NCI-H2227 treated with DMSO at 0.1 percent for 48 hours (cell line): ENCODE results near the gene DHX57.

ENCODE experiments used
- DNase-seq: peaks from one replicate; lab custom pipeline; 2025; lab: John Stamatoyannopoulos, UW

Gene DHX57, protein sequence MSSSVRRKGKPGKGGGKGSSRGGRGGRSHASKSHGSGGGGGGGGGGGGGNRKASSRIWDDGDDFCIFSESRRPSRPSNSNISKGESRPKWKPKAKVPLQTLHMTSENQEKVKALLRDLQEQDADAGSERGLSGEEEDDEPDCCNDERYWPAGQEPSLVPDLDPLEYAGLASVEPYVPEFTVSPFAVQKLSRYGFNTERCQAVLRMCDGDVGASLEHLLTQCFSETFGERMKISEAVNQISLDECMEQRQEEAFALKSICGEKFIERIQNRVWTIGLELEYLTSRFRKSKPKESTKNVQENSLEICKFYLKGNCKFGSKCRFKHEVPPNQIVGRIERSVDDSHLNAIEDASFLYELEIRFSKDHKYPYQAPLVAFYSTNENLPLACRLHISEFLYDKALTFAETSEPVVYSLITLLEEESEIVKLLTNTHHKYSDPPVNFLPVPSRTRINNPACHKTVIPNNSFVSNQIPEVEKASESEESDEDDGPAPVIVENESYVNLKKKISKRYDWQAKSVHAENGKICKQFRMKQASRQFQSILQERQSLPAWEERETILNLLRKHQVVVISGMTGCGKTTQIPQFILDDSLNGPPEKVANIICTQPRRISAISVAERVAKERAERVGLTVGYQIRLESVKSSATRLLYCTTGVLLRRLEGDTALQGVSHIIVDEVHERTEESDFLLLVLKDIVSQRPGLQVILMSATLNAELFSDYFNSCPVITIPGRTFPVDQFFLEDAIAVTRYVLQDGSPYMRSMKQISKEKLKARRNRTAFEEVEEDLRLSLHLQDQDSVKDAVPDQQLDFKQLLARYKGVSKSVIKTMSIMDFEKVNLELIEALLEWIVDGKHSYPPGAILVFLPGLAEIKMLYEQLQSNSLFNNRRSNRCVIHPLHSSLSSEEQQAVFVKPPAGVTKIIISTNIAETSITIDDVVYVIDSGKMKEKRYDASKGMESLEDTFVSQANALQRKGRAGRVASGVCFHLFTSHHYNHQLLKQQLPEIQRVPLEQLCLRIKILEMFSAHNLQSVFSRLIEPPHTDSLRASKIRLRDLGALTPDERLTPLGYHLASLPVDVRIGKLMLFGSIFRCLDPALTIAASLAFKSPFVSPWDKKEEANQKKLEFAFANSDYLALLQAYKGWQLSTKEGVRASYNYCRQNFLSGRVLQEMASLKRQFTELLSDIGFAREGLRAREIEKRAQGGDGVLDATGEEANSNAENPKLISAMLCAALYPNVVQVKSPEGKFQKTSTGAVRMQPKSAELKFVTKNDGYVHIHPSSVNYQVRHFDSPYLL (N-terminal part only)

GRCh38 chr2:38875576-38876367, at the start of gene DHX57, which contains the start of gene MORN2:
DHX57 (minus strand) TSS chr2:38875934; CDS start chr2:38868405, 7,529 bp downstream.
MORN2 (plus strand) TSS chr2:38875976.
- peak; percentile 85 for DNase-seq

DNA sequence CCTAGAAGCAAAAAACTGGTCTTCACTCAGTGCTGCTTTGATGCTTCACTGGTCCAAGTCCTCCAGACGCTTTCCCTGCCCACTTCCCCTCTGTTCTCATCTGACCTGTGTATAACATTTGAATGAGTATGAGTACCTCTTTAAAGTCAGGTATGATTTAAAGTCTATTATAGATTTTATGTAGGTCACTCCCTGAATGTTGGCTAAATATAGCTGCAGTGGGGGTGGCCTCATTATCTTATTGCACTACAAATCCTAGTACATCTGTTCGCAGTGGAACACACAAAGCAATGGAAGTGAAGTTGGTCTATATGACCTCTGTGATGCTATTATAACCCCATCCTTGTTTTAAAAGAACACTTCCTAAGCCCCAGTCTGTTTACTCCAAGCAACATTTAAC, 47.2 kb upstream of the DHX57 start:
- no peak for DNase-seq

DNA sequence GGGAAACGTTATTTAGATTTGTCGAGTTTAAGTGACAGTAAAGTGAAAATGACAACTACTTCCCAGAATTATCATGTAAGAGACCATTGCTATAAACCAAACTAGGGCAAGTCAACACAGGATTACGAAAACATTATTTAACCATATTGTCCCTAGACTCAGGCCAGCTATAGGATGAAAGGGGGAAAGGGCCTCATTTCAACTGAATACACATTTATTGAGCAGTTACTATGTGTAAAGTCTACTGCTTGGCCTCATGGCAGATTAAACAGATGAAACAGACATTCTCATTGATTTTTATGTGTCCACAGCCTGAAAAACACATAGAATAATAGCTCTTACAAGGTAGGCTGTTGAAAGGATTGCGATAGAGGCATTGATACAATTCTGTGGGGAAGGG, 46.7 kb upstream of the DHX57 start:
- no peak for DNase-seq

DNA sequence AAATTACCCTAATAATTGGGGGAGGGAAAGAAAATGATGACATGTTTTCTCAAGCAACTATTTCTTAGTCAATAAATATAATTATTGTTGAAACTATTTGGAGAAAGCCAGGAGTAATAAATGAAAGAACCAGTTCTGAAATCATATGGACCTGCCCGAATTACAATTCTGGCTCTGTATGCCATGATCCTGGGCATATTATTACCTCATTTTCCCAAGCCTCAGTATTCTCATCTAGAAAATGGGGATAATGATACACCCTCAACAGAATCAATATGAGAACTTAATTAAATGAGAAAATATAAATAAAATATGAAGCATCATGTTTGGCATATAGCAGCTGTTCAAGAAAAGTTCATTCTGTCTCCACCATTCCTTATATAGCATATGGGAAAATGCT, 36.9 kb upstream of the DHX57 start:
- no peak for DNase-seq

- no peak for DNase-seq
These were observed 35.5 kb upstream of the DHX57 start for GRCh38 chr2:38911191-38911590.

DNA sequence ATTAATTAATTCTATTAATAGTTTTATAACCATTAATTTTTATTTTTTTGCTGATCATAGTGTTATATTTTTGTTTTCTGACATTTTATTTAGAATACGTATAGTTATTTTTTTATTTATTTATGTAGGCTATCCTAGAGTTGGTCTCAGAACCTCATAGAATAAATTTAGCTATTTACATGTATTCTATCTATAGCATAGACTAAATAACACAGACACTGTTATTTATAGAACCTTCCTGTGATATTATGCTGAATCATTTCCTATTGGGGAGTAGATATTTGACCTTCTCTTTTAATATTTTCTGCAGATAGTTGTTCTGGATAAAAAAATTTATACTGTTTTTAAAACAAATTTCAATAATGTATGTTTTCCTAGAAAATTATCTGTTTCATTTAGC, 34.1 kb upstream of the DHX57 start:
- no peak for DNase-seq

GRCh38 chr2:38907743-38908562, 32.2 kb upstream of the DHX57 start:
- DNase-seq: no peak

DNA sequence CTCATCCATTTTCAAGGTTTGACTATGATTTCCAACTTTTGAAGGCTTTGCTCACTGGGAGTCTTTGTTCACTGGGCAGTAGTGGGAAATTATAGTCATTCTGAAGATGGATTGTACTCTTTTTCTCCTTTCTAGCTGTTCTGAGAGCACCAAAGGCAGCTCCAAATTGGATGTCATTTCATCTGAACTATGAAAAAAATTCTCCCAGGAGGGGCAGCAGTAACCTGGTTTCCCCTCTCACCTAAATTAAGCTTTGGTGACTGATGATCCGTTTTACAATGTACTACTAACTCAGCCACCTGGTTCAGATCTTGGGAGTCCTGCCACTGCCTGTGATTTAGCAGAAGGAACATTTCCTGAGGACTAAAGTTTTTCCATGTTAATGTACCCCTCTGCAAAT, 31.5 kb upstream of the DHX57 start:
- peak; percentile 9 for DNase-seq

DNA sequence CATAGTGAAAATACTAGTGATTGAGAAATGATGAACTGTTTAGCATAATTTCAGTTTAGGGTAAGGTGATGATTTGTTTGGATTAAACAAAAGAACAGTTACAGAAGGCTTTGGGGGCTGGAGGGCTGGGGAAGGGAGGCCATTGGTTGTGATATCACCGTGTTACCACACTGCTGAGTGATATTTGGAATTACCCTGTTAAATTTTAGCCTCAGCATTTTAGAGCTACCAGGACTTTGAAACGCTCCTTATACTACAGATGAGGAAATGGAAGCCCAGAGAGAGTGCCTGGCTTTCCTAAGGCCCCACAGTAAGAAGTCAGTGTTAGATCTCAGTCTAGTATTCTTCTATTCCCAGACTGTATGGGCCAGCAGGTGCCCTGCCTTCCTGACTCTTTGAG, 29.5 kb upstream of the DHX57 start:
- no peak for DNase-seq

DNA sequence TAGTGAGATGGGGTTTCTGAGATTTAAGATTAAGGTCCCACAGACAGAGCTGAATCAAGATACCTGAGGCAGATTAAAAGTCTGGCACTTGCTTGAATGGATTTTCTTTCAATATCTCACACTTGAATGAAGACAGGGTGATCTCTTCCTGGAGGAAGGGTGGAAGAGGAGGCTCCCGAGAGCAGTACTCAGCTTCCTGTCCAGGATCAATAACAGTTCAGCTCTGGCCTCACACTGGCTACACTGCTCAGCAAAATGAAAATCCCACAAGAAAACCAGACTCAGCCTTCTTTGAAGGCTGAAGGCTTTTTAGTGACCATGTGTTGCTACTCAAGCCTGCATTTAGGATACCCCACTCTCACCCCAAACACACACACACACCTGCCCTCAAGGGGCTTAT, 25.0 kb upstream of the DHX57 start:
- DNase-seq: no peak

GRCh38 chr2:38898256-38898655, 22.5 kb upstream of the DHX57 start:
- DNase-seq: no peak

DNA sequence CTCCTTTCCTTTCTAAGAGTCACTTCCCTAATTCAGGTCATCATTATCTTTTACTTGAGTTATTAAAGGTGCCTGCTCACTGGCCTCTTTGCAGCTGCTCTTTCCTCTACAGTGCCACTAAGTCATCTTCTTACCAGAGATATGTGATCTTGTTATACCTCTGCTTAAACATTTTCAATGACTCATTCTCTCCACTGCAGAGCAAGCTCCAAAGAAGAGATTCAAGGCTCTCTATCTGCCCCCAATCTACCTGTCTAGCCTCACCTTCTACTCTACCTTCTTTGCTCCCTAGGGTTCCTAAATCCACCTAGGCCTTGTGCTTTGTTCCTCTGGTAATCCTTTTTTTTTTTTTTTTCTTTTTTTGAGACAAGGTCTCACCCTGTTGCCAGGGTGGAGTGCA, 17.1 kb upstream of the DHX57 start:
- no peak for DNase-seq

DNA sequence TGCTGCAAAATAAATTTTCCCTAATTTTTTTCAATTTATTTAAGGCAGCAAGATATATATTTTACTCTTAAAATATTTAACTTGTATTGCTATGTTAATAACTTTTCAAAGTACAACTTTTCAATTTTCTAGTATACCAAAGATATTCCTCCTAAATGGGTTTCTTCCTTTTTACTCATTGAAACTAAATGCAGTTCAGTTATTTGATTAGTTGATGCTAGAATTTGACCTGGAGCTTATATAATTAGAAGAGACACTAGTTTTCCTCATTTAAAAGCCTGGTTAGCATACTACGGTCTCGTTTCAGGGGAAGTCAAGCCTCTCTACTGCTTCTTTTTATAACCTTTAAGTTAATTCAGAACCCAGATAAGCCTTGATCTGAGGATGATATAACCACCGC, 13.8 kb upstream of the DHX57 start, which contains the start of gene ARHGEF33:
ARHGEF33 (plus strand) TSS at position 301 of the 400 bp plus-strand sequence. CDS start 29,573 bp downstream, outside the sequence.
- no peak for DNase-seq

DNA sequence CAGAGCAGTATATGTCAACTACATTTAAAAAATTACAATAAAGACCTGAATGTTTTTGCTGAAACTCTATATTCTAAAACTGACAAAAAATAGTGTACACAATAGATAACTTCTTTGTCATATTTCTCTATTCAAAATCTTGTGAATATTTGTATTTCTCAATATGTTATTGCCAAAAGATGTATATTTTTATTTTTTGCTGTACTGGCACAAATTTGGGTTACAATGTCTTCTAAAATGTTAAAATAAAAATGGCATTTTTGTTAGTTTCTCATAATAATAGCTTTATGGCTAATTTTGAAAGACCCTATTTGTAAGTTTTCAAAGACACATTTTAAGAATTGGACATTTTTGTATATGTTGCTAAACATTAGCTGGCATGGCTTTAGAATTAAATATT, 13.3 kb upstream of the DHX57 start:
- DNase-seq: no peak

- no peak for DNase-seq
These were observed 12.3 kb upstream of the DHX57 start for GRCh38 chr2:38887902-38888554.

DNA sequence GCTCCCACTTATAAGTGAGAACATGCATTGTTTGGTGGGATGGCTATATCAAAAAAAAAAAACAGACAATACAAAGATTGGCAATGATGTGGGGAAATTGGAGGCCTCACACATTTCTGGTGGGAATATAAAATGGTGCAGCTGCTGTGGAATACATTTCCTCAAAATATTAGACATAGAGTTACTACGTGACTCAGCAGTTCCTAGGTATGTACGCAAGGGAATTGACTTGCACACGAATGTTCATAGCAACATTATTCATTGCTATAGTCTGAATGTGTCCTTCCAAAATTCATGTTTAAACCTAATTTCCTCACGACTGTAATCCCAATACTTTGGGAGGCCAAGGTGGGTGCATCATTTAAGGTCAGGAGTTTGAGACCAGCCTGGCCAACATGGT, 11.6 kb upstream of the DHX57 start:
- DNase-seq: no peak

GRCh38 chr2:38886063-38886462, 10.3 kb upstream of the DHX57 start:
- DNase-seq: no peak

DNA sequence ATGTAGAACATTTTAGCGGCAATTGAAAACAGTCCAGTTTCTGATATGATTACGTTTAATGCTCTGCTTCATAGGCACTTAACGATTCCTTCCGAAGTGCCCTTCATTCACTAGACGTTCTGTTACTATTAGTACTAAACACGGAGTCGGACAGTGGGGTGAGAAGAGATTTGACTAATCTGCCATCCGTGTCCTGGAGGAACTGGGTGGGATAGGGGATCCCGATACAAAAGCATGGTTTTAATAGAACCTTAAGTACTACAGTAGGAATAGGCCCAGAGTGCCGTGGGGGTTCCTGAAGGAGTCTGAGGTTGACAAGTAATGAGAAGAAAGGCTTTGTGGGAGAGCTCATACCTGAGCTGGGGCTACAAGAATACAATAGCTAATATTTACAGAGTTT, 673 bp upstream of the DHX57 start:
- DNase-seq: no peak

DNA sequence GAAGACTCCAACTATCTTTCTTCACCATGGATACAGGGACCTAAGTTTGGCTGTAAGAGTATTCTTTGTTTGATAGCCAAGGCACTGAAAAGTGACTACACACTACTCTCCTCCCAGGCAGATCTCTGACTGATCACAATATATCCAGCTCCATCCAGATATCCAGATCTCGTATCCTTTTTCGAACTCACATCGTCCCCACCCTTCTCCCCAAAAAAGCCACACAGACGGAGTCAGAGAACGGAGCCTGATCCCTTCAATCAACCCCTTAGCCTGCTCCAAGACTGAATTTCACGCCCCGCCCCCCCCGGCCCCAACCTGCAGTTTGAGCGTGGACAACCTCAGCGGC, 533 bp downstream of the DHX57 start:
- DNase-seq: no peak

DNA sequence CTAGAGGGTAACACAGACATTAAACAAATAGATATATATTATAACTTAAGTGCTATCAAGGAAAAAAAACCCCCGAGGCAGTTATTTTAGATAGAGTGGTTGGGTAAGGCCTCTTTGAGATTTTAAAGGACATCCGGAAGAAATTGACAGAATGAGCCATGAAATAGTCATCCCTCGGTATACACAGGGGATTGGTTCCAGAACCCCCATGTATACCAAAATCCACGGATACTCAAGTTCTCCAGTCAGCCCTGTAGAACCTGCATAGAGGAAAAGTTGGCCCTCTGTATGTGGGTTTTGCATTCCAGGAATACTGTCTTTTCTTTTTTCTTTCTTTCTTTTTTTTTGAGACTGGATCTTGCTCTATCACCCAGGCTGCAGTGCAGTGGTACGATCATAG, 2.0 kb downstream of the DHX57 start:
- no peak for DNase-seq
